Activated T-cell treated with anti-CD3 and anti-CD28 coated beads for 48 hours (primary cell): Measurements from ENCODE around the gene NMB.

Experiments
- DNase-seq: peaks from one replicate; pipeline ENCODE4 v3.0.0-alpha.2; 2020; ENCODE audit warnings: low read depth

The NMB gene

DNA sequence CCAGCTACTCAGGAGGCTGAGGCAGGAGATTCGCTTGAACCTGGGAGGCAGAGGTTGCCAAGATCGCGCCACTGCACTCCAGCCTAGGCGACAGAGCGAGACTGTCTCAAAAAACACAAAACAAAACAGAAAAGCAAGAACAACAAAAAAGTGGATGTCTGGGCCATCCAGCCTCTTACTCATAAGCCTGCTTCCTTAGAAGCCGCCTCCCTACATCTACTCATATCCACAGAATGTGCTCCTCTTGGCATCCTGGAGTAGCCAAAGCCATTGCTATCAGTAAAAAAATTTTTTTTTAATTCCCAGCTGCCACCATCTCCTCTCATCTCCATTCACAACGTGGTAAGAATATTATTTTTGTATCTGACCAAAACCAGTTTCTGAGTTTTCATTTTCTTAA, 46.4 kb downstream of the NMB start:
- DNase-seq = no peak

DNA sequence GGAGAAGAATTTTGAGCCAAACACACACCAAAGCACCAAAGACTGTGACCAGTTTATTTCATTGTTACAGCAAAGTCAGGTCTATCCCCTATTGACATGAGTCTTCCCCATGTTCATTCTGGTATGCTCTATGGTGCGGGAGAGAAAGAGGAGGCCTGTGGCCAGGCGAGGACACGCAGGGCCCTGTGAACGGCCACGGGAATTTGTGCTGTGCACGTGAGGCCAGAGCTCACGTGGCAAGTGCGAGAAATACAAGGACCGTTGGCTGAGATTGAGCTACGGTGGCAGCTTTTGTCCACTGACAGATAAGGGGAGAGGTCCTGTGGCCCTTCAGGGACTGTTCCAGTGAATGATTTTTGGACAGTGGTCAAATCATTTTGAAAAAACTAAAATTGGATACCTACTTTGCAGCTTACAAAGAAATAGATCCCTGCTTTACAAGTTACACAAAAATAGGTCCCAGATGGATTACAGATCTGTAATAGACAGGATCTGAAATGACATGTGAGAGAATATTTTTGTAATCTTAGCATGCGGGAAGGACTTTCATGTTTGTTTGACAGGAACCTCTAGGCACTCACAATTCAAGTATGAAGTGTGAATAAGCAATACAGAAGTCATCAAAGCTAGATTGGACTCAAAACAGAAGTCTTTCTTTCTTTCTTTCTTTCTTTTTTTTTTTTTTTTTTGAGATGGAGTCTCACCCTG, 48.0 kb downstream of the NMB start:
- DNase-seq = no peak

DNA sequence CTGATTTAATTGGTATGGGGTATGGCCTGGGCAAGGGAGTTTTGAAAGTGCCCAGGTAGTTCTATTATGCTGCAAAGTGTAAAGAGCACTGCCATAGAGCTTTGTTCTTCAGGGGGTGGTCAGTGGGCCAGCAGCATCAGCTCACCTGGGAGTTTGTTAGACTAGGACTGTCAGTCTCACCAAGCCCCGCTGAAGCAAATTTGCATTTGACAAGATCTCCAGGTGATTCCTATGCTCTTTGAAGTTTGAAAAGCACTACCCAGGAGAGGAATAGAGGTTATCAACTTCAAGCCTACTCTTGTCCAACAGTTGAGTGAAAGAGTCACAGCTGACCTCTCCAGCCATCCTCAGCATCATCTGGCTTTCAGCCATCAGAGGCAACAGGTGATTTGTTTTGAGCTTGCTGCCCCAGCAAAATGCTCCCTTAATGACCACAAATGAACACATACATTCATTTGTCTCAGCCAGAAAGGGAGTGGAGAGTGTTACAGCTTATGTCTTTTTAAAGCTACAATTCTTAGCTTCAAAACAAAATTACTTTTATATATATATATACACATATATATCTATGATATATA, 49.2 kb downstream of the NMB start:
- DNase-seq = no peak

DNA sequence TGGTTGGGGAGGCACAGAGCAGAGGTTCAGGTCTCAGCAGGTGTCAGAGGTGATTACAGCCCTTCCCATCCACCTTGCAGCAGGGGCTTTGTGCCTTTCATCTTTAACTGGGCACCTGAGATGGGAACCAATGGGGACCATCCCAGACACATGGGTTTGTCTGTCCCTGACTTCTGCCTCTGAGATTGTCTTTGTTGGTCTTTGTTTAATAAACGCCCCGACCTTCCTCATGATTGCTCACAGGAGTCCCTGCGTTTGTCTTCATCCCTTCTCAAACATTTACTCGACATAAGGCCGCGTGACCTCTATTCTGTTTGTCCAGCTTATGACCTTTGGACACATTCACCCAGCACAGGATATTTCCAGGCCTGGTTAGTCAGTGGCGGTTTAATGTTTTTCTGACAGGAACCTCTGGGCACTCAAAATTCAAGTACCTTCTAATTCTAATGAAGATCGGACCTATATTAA, 51.3 kb downstream of the NMB start:
- DNase-seq = no peak

DNA sequence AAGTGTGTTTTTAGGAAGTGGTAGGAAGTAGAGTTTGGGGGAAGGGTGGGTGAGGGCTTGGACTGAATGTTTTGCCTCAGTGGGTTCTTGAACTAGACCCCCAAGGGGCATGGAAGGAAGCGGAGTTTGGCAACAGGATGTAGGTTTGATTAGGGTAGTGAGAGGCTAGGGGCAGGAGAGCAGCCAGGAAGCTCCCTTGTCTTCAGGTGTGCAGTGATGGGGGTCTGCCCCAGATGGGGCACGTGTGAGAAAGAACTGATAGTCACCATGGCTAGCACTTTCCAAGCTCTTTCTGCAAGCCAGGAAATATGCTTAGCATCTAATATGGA, 52.5 kb downstream of the NMB start:
- no peak for DNase-seq
